SK-N-SH (cell line): Measurements from ENCODE around the gene BCL7C. TPM values are rescaled to one million over a fixed set of nuclear protein-coding genes. Genes with fewer than 3 reads are reported as not detected.
"Not testable (repeated sequence)": the region's sequence is repeated elsewhere in the genome, so short reads cannot be mapped to it uniquely, and the experiment has no call there.

Source experiments
- CTCF ChIA-PET: fragments of 300-600, 350-600 bp; formaldehyde crosslinking; extraction: SDS; loops from one replicate; lab custom pipeline; 2021; lab: Yijun Ruan, JAX
- POLR2A ChIA-PET: fragments of 350-600 bp; sonication (Branson Sonifier 250); formaldehyde crosslinking; extraction: SDS; loops from one replicate; lab custom pipeline; 2020; ENCODE audit warnings: antibody characterized with exemption, inconsistent platforms; lab: Yijun Ruan, JAX
- DNase-seq: peaks from one replicate; pipeline ENCODE4 v3.0.0; 2012
- H2AFZ ChIP-seq: fragments of 200-600 bp; sonication (generic); 2 replicates; pipeline ENCODE4 v1.8.1; 2016; ENCODE audit warnings: antibody characterized with exemption, mild to moderate bottlenecking, low read depth
- H3F3A ChIP-seq: fragments of 200-600 bp; sonication (generic); replicated peaks from 2 replicates; pipeline ENCODE3; 2016; ENCODE audit warnings: antibody characterized with exemption, mild to moderate bottlenecking; ENCODE audit not compliant: insufficient read depth
- H3K27ac ChIP-seq, 2 experiments: fragments of 200-500 bp in 1 of 2; fragments of 200-600 bp in 1 of 2; sonication (Bioruptor generic) in 1 of 2; sonication (generic), shearing (Covaris generic) in 1 of 2; 2 replicates each; pipeline versions ENCODE4 v1.5.1 to v1.6.1; 2014 to 2016; ENCODE audit warnings: low read depth in 2 of 2, inconsistent platforms in 1 of 2, low read length in 1 of 2, mild to moderate bottlenecking in 1 of 2, mixed read lengths in 1 of 2
- H3K27me3 ChIP-seq: fragments of 200-600 bp; sonication (generic), shearing (Covaris generic); 2 replicates; pipeline ENCODE4 v1.6.1; 2016; ENCODE audit warnings: mixed run types; ENCODE audit not compliant: insufficient read depth
- H3K36me3 ChIP-seq, 2 experiments: fragments of 200-500 bp in 1 of 2; fragments of 200-600 bp in 1 of 2; sonication (Bioruptor generic) in 1 of 2; sonication (generic) in 1 of 2; replicated peaks in 1 of 2; 2 replicates each; pipeline versions ENCODE3 to v1.5.1; 2014 to 2016; ENCODE audit warnings: low read length in 1 of 2, mild to moderate bottlenecking in 1 of 2; ENCODE audit not compliant: insufficient read depth in 2 of 2, control insufficient read depth in 1 of 2
- H3K4me1 ChIP-seq, 2 experiments: fragments of 200-500 bp in 1 of 2; fragments of 200-600 bp in 1 of 2; sonication (Bioruptor generic) in 1 of 2; sonication (generic), shearing (Covaris generic) in 1 of 2; 2 replicates each; pipeline versions ENCODE4 v1.5.1 to v1.6.1; 2014 to 2016; ENCODE audit warnings: low read depth in 1 of 2, low read length in 1 of 2, mixed run types in 1 of 2; ENCODE audit not compliant: insufficient read depth in 2 of 2, control insufficient read depth in 1 of 2
- H3K4me2 ChIP-seq: fragments of 200-600 bp; sonication (generic), shearing (Covaris generic); 2 replicates; pipeline ENCODE4 v1.6.1; 2017; ENCODE audit warnings: mixed run types
- H3K4me3 ChIP-seq, 2 experiments: fragments of 200-500 bp in 1 of 2; fragments of 200-600 bp in 1 of 2; sonication (Bioruptor generic) in 1 of 2; sonication (generic), shearing (Covaris generic) in 1 of 2; 2 replicates each; pipeline versions ENCODE4 v1.5.1 to v1.8.1; 2014 to 2016; ENCODE audit warnings: low read depth in 2 of 2, inconsistent platforms in 1 of 2, low read length in 1 of 2, mild to moderate bottlenecking in 1 of 2, mixed read lengths in 1 of 2, moderate library complexity in 1 of 2
- H3K79me2 ChIP-seq: fragments of 200-600 bp; sonication (generic); 2 replicates; pipeline ENCODE4 v1.8.1; 2017; ENCODE audit warnings: mild to moderate bottlenecking; ENCODE audit not compliant: insufficient read depth
- H3K9ac ChIP-seq: fragments of 200-600 bp; sonication (generic); 2 replicates; pipeline ENCODE4 v1.6.1; 2017; ENCODE audit warnings: mixed run types
- H3K9me2 ChIP-seq: fragments of 200-600 bp; sonication (generic); 2 replicates; pipeline ENCODE4 v1.6.1; 2017; ENCODE audit warnings: mixed run types
- H3K9me3 ChIP-seq: fragments of 200-600 bp; sonication (generic); 2 replicates; pipeline ENCODE4 v1.6.1; 2017; ENCODE audit warnings: mixed run types, mild to moderate bottlenecking, moderate library complexity
- H4K20me1 ChIP-seq: fragments of 200-600 bp; sonication (generic); 2 replicates; pipeline ENCODE4 v1.6.1; 2017; ENCODE audit warnings: mild to moderate bottlenecking, mixed run types; ENCODE audit not compliant: insufficient read depth
- FOXJ3 ChIP-seq: sonication (generic); formaldehyde crosslinking; IDR thresholded peaks from 2 replicates; pipeline ENCODE4 v1.5.1; 2020; ENCODE audit warnings: mild to moderate bottlenecking, missing genetic modification reagents
- FOXM1 ChIP-seq: IDR thresholded peaks from 2 replicates; pipeline ENCODE4 v1.4.0; 2012; ENCODE audit warnings: low read depth, mild to moderate bottlenecking
- MEF2A ChIP-seq: IDR thresholded peaks from 2 replicates; pipeline ENCODE4 v1.4.0; 2012; ENCODE audit warnings: low read depth, borderline replicate concordance
- MXI1 ChIP-seq: IDR thresholded peaks from 2 replicates; pipeline ENCODE4 v1.6.1; 2012; ENCODE audit warnings: mild to moderate bottlenecking, low read depth, low read length, improper control_type of control experiment
- NFIC ChIP-seq: IDR thresholded peaks from 2 replicates; pipeline ENCODE4 v1.4.0; 2012; ENCODE audit warnings: borderline replicate concordance
- POLR2AphosphoS5 ChIP-seq: IDR thresholded peaks from 2 replicates; pipeline ENCODE4 v1.6.1; 2012; ENCODE audit warnings: low read depth, low read length
- RFX5 ChIP-seq: IDR thresholded peaks from 2 replicates; pipeline ENCODE4 v1.6.1; 2012; ENCODE audit warnings: mild to moderate bottlenecking, improper control_type of control experiment, low read length
- SIN3A ChIP-seq: IDR thresholded peaks from 2 replicates; pipeline ENCODE4 v1.6.1; 2012; ENCODE audit warnings: low read depth, mild to moderate bottlenecking, low read length, moderate library complexity, borderline replicate concordance
- SMC3 ChIP-seq: IDR thresholded peaks from 2 replicates; pipeline ENCODE4 v1.6.1; 2012; ENCODE audit warnings: low read depth, low read length, improper control_type of control experiment
- TAF1 ChIP-seq: IDR thresholded peaks from 2 replicates; pipeline ENCODE4 v1.6.1; 2012; ENCODE audit warnings: low read depth, mild to moderate bottlenecking, low read length, moderate library complexity, borderline replicate concordance
- TCF12 ChIP-seq: IDR thresholded peaks from 2 replicates; pipeline ENCODE4 v1.4.0; 2012
- WGBS: methylation state at CpG from one replicate; pipeline ENCODE4 v1.1.6; 2017; ENCODE audit warnings: low lambda C conversion rate; 5-methylcytosine and 5-hydroxymethylcytosine counted together
- polyA plus RNA-seq, 3 experiments: library from polyadenylated mRNA; depleted of rRNA; stranded (reverse); fragments of >200 nt; gene quantifications; 2 replicates each; pipeline ENCODE4 v1.2.3, GENCODE V29; 2012
- TF ChIP-seq, protein P1 (sequence below): fragments of 150-350 bp; IDR thresholded peaks from 2 replicates; pipeline ENCODE4 v1.6.1; 2016; ENCODE audit warnings: mild to moderate bottlenecking, low read depth, low read length
- TF ChIP-seq, protein P2 (sequence below): IDR thresholded peaks from 2 replicates; pipeline ENCODE4; 2012
- TF ChIP-seq, protein P3 (sequence below): IDR thresholded peaks from 2 replicates; pipeline ENCODE4 v1.4.0; 2012; ENCODE audit warnings: low read depth

The BCL7C gene
- polyA plus RNA-seq, 1 of the 3 experiments (the other 2 are of a cell fraction) = 56.3 TPM

DNA sequence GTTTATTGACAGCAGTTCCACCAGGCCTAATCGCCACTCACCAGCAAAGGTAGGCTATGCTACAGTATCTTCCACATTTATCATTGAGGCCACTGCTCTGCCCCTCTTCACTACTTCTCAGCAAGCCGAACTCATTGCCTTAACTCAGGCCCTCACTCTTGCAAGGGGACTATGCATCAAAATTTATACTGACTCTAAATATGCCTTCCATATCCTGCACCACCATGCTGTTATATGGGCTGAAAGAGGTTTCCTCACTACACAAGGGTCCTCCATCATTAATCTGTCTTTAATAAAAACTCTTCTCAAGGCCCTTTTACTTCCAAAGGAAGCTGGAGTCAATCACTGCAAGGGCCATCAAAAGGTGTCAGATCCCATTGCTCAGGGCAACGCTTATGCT is 30.7 kb downstream of the BCL7C start:
- H3F3A ChIP-seq, H3K9me2 ChIP-seq, H3K36me3 ChIP-seq, H4K20me1 ChIP-seq, H3K79me2 ChIP-seq, H3K27me3 ChIP-seq, H3K4me1 ChIP-seq, H2AFZ ChIP-seq, H3K4me2 ChIP-seq, H3K27ac ChIP-seq, H3K9ac ChIP-seq, DNase-seq, H3K9me3 ChIP-seq, H3K4me3 ChIP-seq: not testable (repeated sequence)
- ChIA-PET CTCF (interaction anchor here (0.9 to 1.3 kb wide), 2 partner anchors 11 to 18 kb away, joined by 3 to 5 read pairs; no protein-coding TSS in a partner anchor), POLR2A (interaction anchor here (0.9 kb wide), 1 partner anchor 10 kb away, joined by 3 read pairs; no protein-coding TSS in a partner anchor)
- 98% methylated on average over 3 of the region's 3 CpGs for WGBS

DNA sequence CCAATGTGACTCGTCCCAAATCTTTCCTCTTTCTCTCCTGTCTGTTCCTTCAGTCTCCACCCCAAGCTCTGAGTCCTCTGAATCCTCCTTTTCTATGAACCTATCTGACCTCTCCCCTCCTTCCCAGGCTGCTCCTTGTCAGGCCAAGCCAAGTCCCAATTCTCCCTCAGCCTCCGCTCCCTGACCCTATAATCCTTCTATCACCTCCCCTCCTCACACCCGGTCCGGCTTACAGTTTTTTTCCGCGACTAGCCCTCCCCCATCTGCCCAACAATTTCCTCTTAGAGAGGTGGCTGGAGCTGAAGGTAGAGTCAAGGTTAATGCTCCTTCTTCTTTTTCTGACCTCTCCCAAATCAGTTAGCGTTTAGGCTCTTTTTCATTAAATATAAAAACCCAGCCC is 33.1 kb downstream of the BCL7C start:
- H3K4me2 ChIP-seq, H3K27ac ChIP-seq, H3K27me3 ChIP-seq, H2AFZ ChIP-seq, H3K4me1 ChIP-seq, H3K9me2 ChIP-seq, H3K9me3 ChIP-seq, H4K20me1 ChIP-seq, POLR2A ChIA-PET, H3F3A ChIP-seq, H3K79me2 ChIP-seq, DNase-seq, H3K9ac ChIP-seq, H3K4me3 ChIP-seq, H3K36me3 ChIP-seq: not testable (repeated sequence)
- WGBS = 92% methylated on average over 7 of the region's 7 CpGs
- CTCF ChIA-PET = interaction anchor here (0.6 to 6.5 kb wide), 3 partner anchors 16 to 66 kb away, joined by 3 to 42 read pairs (median 3); no protein-coding TSS in a partner anchor

DNA sequence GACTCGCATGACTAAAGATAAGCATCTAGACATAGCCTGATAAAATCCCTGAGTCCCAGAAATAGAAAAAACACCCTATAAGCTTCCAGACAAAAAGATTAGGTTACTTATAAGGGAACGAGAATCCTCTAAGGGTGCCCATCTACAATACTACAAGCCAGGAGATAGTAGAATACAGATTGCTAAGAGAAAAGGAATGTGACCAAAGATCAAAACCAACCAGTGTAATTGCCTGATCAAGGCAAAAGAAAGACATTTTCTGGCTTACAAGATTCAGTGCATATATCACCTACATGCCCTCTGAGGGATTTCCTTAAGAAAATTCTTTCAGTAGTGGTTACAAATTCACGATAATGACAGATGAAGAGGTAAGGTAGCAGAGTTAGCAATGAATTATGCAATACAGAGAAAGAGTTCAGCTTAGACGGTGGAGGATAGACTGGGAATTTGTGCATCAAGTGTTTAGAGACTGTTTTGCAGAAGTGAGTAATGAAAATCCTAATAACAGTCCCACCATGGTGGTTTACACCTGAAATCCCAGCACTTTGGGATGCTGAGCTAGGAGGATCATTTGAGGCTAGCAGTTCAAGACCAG is 35.0 kb downstream of the BCL7C start:
- CTCF ChIA-PET = interaction anchor here (6.5 kb wide), 1 partner anchor 14 kb away, joined by 42 read pairs; no protein-coding TSS in a partner anchor
- H3K4me1 ChIP-seq = no peaks in the 10 kb centered on the region
- no peak overlapping the region for H2AFZ ChIP-seq
- no peak for TF ChIP-seq MXI1
- TF ChIP-seq, protein P1, sequence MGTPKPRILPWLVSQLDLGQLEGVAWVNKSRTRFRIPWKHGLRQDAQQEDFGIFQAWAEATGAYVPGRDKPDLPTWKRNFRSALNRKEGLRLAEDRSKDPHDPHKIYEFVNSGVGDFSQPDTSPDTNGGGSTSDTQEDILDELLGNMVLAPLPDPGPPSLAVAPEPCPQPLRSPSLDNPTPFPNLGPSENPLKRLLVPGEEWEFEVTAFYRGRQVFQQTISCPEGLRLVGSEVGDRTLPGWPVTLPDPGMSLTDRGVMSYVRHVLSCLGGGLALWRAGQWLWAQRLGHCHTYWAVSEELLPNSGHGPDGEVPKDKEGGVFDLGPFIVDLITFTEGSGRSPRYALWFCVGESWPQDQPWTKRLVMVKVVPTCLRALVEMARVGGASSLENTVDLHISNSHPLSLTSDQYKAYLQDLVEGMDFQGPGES = no peak
- TF ChIP-seq, protein P2, sequence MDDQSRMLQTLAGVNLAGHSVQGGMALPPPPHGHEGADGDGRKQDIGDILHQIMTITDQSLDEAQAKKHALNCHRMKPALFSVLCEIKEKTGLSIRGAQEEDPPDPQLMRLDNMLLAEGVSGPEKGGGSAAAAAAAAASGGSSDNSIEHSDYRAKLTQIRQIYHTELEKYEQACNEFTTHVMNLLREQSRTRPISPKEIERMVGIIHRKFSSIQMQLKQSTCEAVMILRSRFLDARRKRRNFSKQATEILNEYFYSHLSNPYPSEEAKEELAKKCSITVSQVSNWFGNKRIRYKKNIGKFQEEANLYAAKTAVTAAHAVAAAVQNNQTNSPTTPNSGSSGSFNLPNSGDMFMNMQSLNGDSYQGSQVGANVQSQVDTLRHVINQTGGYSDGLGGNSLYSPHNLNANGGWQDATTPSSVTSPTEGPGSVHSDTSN = no peak
- no peak for TF ChIP-seq POLR2AphosphoS5
- no peak for TF ChIP-seq SMC3
- TF ChIP-seq SIN3A = no peak
- TF ChIP-seq MEF2A = no peak
- TF ChIP-seq TCF12 = no peak
- TF ChIP-seq FOXJ3 (CRISPR knock-in tag) = no peak
- TF ChIP-seq RFX5 = no peak
- no peak for TF ChIP-seq FOXM1
- TF ChIP-seq, protein P3, sequence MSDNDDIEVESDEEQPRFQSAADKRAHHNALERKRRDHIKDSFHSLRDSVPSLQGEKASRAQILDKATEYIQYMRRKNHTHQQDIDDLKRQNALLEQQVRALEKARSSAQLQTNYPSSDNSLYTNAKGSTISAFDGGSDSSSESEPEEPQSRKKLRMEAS = no peak
- no peak for TF ChIP-seq TAF1
- TF ChIP-seq NFIC = no peak
- no peaks in the 10 kb centered on the region for H3K79me2 ChIP-seq
- DNase-seq = no peak
- H3K36me3 ChIP-seq = peaks cover 0 to under 1% of the 10 kb centered on the region in 2 experiments
- H4K20me1 ChIP-seq = no peaks in the 10 kb centered on the region
- no peak overlapping the region for H3K9ac ChIP-seq
- H3K9me2 ChIP-seq = no peaks in the 10 kb centered on the region
- no peak overlapping the region for H3K4me2 ChIP-seq
- H3K27me3 ChIP-seq = no peaks in the 10 kb centered on the region
- H3K9me3 ChIP-seq = no peaks in the 10 kb centered on the region
- POLR2A ChIA-PET = no interaction called here
- no peak overlapping the region for H3K27ac ChIP-seq
- WGBS = 66% methylated on average over 4 of the region's 4 CpGs
- H3K4me3 ChIP-seq = no peak overlapping the region
- H3F3A ChIP-seq = no peaks in the 10 kb centered on the region
